T1000 (cell line): Measurements from ENCODE around the gene HNRNPU.

Experiments
- DNase-seq: peaks from one replicate; lab custom pipeline; 2025; ENCODE audit warnings: mixed read lengths; lab: John Stamatoyannopoulos, UW

HNRNPU gene

GRCh38 chr1:244862699-244863490, 1.4 kb downstream of the HNRNPU start:
- peak; percentile 83 for DNase-seq

GRCh38 chr1:244862354-244862698, 2.0 kb downstream of the HNRNPU start:
- DNase-seq: no peak

GRCh38 chr1:244861683-244862082, 2.7 kb downstream of the HNRNPU start:
- no peak for DNase-seq

GRCh38 chr1:244860914-244861610, 3.3 kb downstream of the HNRNPU start:
- no peak for DNase-seq

GRCh38 chr1:244860078-244860477, 4.3 kb downstream of the HNRNPU start:
- DNase-seq: no peak

GRCh38 chr1:244858357-244858756, 6.0 kb downstream of the HNRNPU start:
- DNase-seq: no peak

GRCh38 chr1:244857761-244858160, 6.6 kb downstream of the HNRNPU start:
- DNase-seq: no peak

GRCh38 chr1:244854865-244855578, 9.3 kb downstream of the HNRNPU start:
- DNase-seq: no peak

- DNase-seq: no peak
Observed at GRCh38 chr1:244854166-244854565, 10.2 kb downstream of the HNRNPU start.

- DNase-seq: no peak
Observed at GRCh38 chr1:244852694-244853093, 11.6 kb downstream of the HNRNPU start.

- no peak for DNase-seq
Observed at GRCh38 chr1:244851546-244852231, 12.7 kb downstream of the HNRNPU start.

- DNase-seq: no peak
Observed at GRCh38 chr1:244850896-244851295, 13.4 kb downstream of the HNRNPU start.

- no peak for DNase-seq
Observed at GRCh38 chr1:244850099-244850852, 14.1 kb downstream of the HNRNPU start.

GRCh38 chr1:244849189-244849866, 15.0 kb downstream of the HNRNPU start:
- no peak for DNase-seq

- no peak for DNase-seq
Observed at GRCh38 chr1:244846653-244847052, 17.7 kb downstream of the HNRNPU start.

- DNase-seq: no peak
Observed at GRCh38 chr1:244844155-244845121, 19.9 kb downstream of the HNRNPU start.

GRCh38 chr1:244843148-244843978, 21.0 kb downstream of the HNRNPU start:
- DNase-seq: no peak

- no peak for DNase-seq
Observed at GRCh38 chr1:244841273-244841927, 22.9 kb downstream of the HNRNPU start.
